SIG-M5 treated with dmso at 0.1 percent for 504 hours (cell line): ENCODE data around the gene ZNF407.
A peak's percentile ranks its signal among the peaks of the same experiment; 100 is the strongest.

Source experiments
- DNase-seq: peaks from one replicate; lab custom pipeline; 2025; ENCODE audit not compliant: unreplicated experiment; lab: John Stamatoyannopoulos, UW

Gene ZNF407

DNA sequence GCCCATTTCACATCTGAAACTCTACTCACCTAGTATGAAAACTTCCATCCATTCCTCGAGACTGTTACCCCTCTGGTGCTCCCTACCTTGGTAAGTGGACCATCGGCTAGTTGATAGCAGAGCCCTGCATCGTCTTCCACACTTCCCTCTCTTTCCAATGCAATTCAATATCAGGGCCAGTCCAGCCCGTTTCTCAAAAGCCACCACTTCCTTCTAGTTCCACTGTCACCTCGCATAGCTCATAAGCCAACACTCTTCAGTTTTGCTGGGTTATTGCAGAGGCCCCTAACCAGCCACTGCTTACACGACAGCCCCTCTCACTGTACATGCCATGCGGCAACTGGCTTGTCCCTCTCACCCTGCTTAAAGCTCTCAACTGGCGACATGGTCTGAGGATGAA lies 10.2 kb upstream of the ZNF407 start:
- DNase-seq = no peak

- DNase-seq = peak; percentile 80
Measured at GRCh38 chr18:74589021-74589420, 8.6 kb upstream of the ZNF407 start.

DNA sequence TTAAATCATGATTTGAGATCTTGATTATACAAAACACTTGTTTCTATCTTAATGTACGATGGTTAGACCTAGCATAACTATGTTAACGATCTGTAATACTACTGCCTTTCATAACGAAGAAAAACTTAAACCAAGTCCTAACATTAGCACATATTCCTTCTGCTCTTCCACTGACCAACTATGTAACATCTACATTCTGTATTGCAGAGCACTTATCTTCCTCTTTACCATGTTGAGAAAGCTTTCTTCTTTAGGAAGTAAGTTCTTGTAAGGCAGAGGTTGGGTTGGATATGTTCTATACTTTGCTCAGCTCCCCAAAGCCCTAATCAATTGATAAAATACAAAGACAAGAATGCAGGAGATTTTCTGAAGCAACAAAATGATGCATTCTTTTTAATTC lies 7.9 kb upstream of the ZNF407 start:
- DNase-seq = peak; percentile 74

DNA sequence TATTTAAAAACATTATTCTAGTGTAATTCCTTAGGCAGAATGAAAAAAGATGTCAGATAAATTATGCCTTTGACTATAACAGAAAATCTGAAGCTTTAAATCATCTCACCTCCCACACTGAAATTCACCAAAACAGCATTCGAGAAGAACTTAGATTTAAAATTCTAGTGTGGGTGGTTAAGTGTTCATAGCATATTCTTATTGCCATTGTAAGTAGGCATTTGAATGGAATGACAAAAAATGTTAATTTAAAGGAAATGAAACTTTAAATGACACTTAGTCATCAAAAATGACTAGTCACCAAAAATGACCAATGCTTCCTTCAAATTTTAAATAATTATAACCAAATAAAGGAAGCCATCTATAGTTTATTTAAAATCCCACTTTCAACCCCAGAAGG lies 7.0 kb upstream of the ZNF407 start:
- DNase-seq = no peak

DNA sequence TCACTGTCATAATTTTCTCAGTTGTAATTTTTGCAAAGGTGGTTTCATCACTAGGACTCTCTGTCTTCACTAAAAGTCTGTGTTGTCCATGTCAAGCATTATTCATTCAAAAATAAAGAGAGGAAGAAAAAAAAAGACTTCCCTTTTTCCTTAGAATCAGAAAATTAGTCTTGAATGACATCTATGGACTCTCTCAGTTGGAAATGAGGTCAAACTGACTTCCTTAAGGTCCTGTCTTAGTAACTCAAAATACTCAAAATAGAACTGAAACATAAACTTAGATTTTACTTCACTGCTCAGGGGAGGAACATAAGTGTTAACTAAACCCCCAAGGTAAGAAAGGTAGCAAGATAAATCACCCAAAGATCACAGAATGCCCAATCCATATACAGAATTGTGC lies 2.2 kb upstream of the ZNF407 start:
- peak; percentile 45 for DNase-seq

- DNase-seq = peak; percentile 75
Measured at GRCh38 chr18:74597034-74597661, 522 bp upstream of the ZNF407 start.

- DNase-seq = peak; percentile 29
Measured at GRCh38 chr18:74598350-74599001, 806 bp downstream of the ZNF407 start.

DNA sequence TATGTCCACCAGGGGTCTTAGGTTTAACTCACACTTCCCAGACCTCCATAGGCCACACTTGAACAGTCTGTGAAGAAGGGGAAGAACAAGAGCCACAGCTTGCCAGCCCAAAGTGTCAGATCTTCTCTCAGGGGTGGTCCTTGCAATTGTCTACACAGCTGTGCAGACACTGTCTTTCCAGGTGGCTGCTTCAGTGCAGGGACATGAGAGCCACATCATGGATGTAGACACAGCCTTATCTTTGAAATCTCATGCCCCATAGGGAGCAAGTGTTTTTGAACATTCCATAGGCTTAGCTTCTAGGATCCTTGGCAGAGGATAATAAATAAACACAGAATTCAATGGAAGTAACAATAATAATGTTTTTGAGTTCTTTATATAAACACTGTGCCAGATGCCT lies 6.7 kb downstream of the ZNF407 start:
- no peak for DNase-seq

- DNase-seq = no peak
Measured at GRCh38 chr18:74604774-74605173, 7.1 kb downstream of the ZNF407 start.

- DNase-seq = no peak
Measured at GRCh38 chr18:74608681-74609080, 11.0 kb downstream of the ZNF407 start.

DNA sequence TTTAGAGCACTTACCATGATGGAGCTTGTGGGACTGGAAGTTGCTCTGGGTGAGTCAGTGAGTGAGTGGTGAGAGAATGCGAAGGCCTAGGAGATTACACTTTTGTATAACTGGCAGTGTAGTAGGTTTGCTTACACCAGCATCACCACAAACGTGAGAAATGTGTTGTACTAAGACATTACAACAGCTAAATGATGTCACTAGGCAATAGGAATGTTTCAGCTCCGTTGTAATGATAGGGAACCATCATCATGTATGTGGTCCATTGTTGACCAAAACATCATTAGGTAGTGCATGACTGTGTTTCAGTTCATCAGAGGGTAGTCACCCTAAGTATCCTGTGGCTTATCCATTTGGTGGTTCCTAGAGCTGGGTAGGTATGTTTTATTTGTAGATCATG lies 11.9 kb downstream of the ZNF407 start:
- no peak for DNase-seq

DNA sequence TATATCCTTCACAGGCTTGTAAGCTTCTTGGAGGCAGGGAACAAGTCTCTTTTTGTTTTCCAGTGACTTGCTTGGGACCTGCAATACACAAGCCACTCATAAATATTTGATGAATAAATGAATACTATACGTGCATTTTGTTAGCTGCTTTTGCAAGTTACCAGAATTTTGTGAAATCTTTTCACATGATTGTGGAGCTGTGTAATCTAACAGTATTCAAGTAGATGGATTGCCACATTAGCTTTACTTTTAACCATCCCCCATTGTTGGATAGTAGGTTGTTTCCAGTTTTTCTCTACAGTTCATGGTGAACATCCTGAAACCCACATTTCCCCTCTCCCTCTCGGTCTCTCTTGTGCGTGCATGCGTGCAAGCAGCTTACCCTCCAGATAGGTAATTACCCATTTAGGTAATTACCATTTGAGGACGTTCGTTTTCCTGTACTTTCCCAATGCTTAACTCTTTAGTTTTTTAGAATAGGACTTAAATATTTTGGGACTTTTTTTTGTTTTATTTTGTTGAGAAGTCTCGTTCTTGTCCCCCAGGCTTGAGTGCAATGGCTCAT lies 12.5 kb downstream of the ZNF407 start:
- DNase-seq = no peak

DNA sequence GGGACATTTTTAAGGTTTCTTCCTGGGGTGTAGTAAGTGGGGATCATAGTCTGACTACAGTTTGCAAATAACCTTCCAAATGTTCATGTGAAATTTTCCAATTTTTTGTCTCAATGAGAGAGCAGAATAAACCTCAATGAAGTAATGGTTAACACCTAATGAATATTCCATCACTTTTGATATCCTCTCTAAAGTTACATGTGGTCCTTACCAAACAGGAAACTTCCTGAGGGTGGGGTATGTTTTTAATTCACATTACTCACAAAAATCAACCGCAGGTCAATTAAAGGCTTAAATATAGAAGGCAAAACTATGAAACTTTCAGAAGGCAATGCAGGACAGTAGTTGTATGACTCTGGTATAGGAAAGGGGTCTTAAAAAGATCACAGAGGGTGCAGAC lies 13.2 kb downstream of the ZNF407 start:
- DNase-seq = no peak

DNA sequence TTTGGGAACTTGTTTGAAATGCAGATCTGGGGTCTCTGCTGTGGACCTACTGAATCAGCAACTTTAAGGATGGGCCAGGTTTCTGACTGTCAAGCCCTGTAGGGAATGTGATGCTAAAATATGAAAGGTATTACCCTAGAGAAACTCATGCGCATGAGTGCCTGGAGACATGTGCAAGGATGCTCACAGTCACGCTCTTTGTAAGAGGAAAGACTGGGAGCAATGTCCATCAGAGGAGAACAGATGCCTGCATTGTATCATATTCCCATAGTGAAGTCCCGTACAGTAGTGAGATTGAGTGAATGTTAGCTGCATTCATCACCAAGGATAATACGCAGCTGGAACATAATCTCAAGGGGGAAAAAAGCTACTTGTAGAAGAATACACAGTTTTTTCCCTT lies 14.1 kb downstream of the ZNF407 start:
- no peak for DNase-seq

DNA sequence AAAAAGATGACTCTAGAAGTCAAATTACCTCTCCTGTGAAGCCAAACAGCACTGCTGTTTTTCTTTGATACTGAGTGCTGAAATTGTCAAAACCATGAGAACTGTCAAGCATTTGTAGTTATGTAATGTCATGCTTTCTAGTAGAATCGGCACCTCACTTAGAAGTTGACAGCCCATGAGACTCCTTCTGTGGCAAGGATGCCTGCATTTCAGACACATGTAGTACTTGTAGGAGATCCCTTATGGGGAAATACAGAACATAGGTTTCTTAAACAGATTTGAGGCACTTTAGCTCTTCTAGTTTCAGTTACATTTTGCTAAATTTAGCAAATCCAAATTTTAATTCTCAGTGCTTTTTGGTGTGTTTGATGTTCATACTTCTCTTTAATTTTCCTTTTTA lies 15.7 kb downstream of the ZNF407 start:
- peak; percentile 32 for DNase-seq

DNA sequence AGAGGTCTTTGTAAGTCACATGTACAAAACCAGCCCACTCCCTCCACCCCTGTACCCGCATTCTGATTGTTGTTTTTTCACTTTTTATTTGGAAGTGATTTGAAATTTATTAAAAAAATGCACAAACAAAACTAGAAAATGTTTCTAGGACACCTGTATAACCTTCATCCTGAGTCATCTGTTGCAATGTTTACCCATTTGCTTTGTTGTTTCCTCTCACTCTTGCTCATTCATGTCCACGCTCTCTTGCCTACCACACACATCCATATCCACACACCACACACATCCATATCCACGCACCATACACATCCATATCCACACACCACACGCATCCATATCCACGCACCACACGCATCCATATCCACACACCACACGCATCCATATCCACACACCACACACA lies 18.8 kb downstream of the ZNF407 start:
- DNase-seq = no peak

DNA sequence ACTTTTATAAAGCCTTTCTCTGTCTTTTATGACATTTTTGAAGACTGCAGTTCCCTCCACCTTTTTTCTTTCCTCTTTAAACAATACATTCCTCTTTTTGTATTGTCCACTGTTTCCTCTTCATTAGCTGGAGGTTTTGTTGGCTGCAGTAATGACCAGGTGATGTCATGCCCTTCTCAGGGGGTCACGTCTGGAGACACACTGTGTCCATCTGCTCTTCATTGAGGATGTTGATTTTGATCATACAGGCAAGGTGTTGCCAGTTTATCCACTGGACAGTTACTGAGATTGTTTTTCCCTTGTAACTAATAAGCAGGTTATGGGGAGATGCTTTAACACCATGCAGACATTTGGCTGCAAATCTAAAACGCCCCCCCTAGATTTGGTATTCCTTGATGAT lies 19.8 kb downstream of the ZNF407 start:
- no peak for DNase-seq

- no peak for DNase-seq
Measured at GRCh38 chr18:74622072-74622471, 24.4 kb downstream of the ZNF407 start.

DNA sequence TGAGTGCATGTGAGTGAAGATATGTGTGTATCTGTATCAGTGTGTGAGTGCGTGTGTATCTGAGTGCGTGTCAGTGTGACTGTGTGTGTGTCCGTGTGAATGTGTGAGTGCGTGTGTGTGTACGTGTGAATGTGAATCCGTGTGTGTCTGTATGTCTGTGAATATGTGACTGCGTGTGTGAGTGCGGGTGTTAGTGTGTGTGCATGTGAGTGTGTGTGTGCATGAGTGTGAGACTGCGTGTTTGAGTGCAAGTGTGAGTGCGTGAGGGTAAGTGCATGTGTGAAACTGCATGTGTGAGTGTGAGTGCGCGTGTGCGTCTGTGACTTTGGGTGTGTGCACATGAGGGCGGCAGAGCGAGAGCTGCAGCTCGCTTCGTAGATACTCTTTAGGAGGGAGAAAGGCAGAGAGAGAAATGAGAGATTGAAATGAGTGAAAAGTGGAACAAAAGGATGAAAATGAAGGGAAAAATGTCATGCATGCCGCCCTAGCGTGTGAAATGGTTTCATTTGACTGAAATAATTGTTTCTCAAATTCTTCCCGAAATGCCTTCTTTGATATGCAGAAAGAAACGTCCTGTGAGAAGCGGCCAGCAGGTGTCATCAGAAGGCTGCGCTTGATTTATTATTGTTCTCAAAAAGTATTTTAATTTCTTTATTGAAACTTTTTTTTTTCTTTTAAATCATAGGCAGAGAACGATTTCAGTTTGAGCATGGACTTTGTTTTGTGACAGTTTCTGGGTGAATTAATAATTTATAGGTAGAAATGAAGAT lies 25.6 kb downstream of the ZNF407 start:
- DNase-seq = no peak

GRCh38 chr18:74624466-74624865 lies 26.8 kb downstream of the ZNF407 start:
- no peak for DNase-seq

GRCh38 chr18:74625157-74625556 lies 27.5 kb downstream of the ZNF407 start:
- DNase-seq = no peak
